GM21526 (cell line): Measurements from ENCODE around the gene PSMB5.

Experiments used
- ATAC-seq: cut with Tn5 transposase; IDR thresholded peaks from one replicate; pipeline ENCODE4 v1.9.1; 2021; ENCODE audit warnings: moderate library complexity; ENCODE audit not compliant: unreplicated experiment, low FRiP score

The PSMB5 gene

DNA sequence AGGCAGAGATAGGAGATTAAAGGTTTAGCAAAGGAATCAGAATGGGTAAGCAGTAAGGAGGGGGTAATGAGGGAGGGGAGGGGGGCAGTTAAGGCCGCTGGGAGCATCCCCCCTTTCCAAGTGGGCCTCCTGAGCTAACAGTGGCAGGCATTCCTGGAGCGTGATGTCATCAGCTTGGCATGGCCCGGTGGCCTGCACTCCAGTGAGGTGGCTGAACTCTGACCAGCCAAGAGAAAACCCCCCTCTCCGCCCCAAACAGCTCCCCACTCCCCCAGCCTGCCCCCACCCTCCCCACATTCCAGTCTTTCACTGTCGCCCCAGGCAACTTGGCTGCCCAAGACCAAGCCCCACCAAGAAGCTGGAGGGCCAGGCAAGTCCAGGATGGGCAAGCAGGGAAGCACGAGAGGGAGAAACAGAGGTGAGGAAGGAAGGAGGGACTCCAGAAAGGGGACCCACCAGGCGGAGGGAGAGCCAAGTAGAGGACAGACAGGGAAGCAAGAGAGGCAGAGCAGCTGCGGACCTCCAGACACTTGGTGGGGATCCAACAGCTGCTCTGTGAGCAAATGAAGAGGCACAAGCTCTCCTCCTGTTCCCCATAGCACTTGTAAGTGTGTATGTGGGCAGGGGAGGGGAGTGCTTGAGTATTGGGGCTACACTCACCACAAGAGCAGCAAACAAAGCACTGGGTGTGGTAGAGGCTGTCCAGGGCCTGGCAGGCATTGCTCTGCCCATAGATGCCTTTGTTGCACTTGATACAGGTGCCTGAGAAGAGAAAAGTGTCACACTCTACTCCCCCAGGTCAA is 56.8 kb downstream of the PSMB5 start:
- no peak for ATAC-seq

DNA sequence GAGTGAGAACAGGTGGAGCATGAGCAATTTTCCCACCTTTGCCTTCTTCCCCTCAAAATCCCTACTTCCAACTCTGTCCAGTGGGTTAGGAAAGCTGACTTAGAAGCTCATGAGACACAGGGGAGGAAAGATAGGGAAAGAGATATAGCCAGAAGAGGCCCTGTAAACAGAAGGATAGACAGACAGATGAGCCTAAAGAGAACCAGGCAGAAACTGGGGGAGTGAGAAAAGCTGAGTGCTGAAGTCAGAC is 57.3 kb downstream of the PSMB5 start:
- no peak for ATAC-seq

DNA sequence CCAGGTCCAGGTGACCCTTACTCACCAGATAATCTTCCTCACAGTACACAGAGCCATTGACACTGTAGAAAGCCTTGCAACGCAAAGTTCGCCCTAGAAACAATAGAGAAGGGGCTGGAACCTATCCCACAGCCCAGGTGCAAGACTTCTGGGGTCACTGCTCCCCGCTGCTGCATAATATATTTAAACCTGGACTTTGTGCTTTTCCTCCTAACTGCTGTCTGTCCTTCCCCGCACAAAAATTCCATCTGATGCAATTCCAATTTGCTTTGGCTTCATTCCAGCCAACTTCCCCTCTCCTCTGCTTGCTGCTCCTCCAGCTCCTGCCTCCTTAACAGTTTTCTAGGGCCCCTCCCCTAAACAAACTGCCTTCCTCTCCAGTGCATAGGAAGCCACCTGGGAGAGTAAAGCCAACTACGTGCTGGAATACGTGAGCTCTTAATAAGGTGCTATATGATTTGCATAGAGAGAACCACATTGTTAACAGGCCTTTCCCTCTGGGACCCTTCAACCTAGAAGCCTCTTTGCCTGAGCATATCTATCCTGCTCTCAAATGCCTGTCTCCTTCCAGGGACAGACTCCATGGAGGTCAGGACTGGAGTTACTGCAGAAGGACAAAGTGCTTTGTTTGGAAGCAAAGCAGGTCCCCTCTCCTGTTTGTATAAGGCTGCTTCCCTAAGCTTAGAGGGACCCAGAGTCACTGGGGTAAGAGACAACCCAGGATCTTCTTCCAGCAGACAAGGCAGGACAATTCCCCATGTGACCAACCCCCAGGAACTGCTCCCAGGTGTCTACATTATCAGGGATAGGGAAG is 57.9 kb downstream of the PSMB5 start:
- ATAC-seq: no peak
